ENCODE measurements around the gene C16orf92. TPM values are rescaled to one million over a fixed set of nuclear protein-coding genes. Genes with fewer than 3 reads are reported as not detected.

C16orf92 gene
- total and polyA plus RNA-seq, 2 of the 13 experiments (the other 11 are each of a cell fraction or from before 2014, with no cell fraction given), result not detected

GRCh38 chr16:30065943-30066760 is 43.2 kb downstream of the C16orf92 start:
- intact Hi-C loops (cut with micrococcal nuclease; ENCODE audit: unreplicated experiment), result loop anchor here (1.0 to 5.0 kb wide), 2 partner anchors 26 to 681 kb away; partner anchors contain the start of gene PHKG2
- no peak for FAIRE-seq
- TSS peak; percentile 60 for BruUV-seq (replicated peaks)
- TF ChIP-seq TEAD3 (CRISPR knock-in tag; optimal IDR thresholded peaks at IDR 0.05; ENCODE audit: borderline replicate concordance) (no peak), ZNF460 (CRISPR knock-in tag; IDR thresholded peaks at IDR 0.05; ENCODE audit: borderline replicate concordance) (no peak), ZKSCAN1 (IDR thresholded peaks at IDR 0.05; ENCODE audit: low read length) (no peak), MAFK (conservative IDR thresholded peaks at IDR 0.05 in 1 of 2, IDR thresholded peaks at IDR 0.05 in 1 of 2; ENCODE audit: low read length in 2 of 2) (no peak), ISX (CRISPR knock-in tag; conservative IDR thresholded peaks at IDR 0.05) (no peak), HOXA3 (CRISPR knock-in tag; IDR thresholded peaks at IDR 0.05) (no peak), ZMAT3 (CRISPR knock-in tag; conservative IDR thresholded peaks at IDR 0.05) (no peak; the same call in 1 of the 2 replicates), ELF1 (CRISPR knock-in tag; IDR thresholded peaks at IDR 0.05) (no peak), KAT7 (CRISPR knock-in tag; IDR thresholded peaks at IDR 0.05; ENCODE audit: borderline replicate concordance) (0 out of 2 replicates have a peak, but pooled peaks have one; percentile 71), ZNF720 (CRISPR knock-in tag; IDR thresholded peaks at IDR 0.05) (no peak), PPARG (CRISPR knock-in tag; conservative IDR thresholded peaks at IDR 0.05) (no peak), KDM3A (CRISPR knock-in tag; IDR thresholded peaks at IDR 0.05; ENCODE audit: low read depth) (0 out of 2 replicates have a peak, but pooled peaks have one; percentile 1), SIX1 (CRISPR knock-in tag; IDR thresholded peaks at IDR 0.05; ENCODE audit: borderline replicate concordance) (peak; percentile 20; the same call in 1 of the 2 replicates), ZNF800 (CRISPR knock-in tag; IDR thresholded peaks at IDR 0.05) (no peak), SETDB1 (CRISPR knock-in tag; IDR thresholded peaks at IDR 0.05; ENCODE audit: borderline replicate concordance) (no peak; the same call in 1 of the 2 replicates), PAF1 (CRISPR knock-in tag; IDR thresholded peaks at IDR 0.05) (no peak), ZNF674 (CRISPR knock-in tag; IDR thresholded peaks at IDR 0.05; ENCODE audit: low read depth) (no peak)
- TF ChIP-seq, protein P1, sequence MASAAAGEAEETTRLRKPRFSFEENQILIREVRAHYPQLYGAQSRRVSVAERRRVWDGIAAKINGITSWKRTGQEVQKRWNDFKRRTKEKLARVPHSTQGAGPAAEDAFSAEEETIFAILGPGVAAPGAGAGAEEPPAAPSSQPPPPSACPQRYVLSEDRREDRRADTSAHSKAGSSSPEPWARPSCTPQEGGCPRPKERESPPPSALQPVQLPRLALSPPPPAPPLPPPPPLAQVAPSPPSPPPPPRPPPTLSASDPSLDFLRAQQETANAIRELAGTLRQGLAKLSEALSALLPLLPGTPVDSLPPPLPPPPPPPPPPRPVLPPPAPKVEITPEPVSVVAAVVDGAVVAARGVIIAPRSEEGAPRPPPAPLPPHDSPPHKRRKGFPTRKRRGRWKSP (CRISPR knock-in tag; IDR thresholded peaks at IDR 0.05), result no peak; the same call in 1 of the 2 replicates
- TF ChIP-seq, protein P2, sequence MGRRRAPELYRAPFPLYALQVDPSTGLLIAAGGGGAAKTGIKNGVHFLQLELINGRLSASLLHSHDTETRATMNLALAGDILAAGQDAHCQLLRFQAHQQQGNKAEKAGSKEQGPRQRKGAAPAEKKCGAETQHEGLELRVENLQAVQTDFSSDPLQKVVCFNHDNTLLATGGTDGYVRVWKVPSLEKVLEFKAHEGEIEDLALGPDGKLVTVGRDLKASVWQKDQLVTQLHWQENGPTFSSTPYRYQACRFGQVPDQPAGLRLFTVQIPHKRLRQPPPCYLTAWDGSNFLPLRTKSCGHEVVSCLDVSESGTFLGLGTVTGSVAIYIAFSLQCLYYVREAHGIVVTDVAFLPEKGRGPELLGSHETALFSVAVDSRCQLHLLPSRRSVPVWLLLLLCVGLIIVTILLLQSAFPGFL (CRISPR knock-in tag; IDR thresholded peaks at IDR 0.05), result no peak

More at GRCh38 chr16:30065943-30066760, 43.2 kb downstream of the C16orf92 start:
- WGBS (ENCODE audit: low lambda C conversion rate), result 1% methylated on average over 29 of the region's 44 CpGs
- peak overlapping the region; percentile 95 for H3K27ac ChIP-seq (ENCODE audit: extremely low read length, insufficient read depth, low read length)
- H3K4me3 ChIP-seq (replicated peaks in 1 of 3; ENCODE audit: insufficient read depth in 1 of 3, low read depth in 2 of 3, low read length in 3 of 3), result peak overlapping the region; percentile 92 to 100 (median 95)
- ATAC-seq (peak; percentile 0), DNase-seq (ENCODE audit: low spot score) (no peak)
- ChIA-PET CTCF (ENCODE audit: low intra/inter-chr PET ratio, low total read pairs) (no interaction called here), POLR2A (interaction anchor here (0.5 to 9.1 kb wide), 42 partner anchors 9 to 808 kb away, joined by 3 to 120 read pairs (median 5); partner anchors contain the start of genes ASPHD1, CDIPT, CORO1A and FBRS)
- H3K4me2 ChIP-seq (ENCODE audit: low read depth, low read length), result peak overlapping the region; percentile 99
- H3K9ac ChIP-seq (ENCODE audit: insufficient read depth, low read depth, low read length), result peak overlapping the region; percentile 90
- peaks cover 55% of the 10 kb centered on the region for H3K4me1 ChIP-seq (ENCODE audit: insufficient read depth, low read length)
- peaks cover 59% of the 10 kb centered on the region for H3K79me2 ChIP-seq (ENCODE audit: insufficient read depth, low read length)
- H3K36me3 ChIP-seq (replicated peaks in 1 of 2; ENCODE audit: control insufficient read depth in 1 of 2, insufficient read depth in 2 of 2, low read length in 2 of 2), result peaks cover 33 to 48% of the 10 kb centered on the region in 2 experiments
- peaks cover 56% of the 10 kb centered on the region for H4K20me1 ChIP-seq (ENCODE audit: insufficient read depth, low read length)
- H3K9me3 ChIP-seq (ENCODE audit: low read length), result no peaks in the 10 kb centered on the region
- peaks cover 0 to 2% of the 10 kb centered on the region in 2 experiments; a peak in 1 of 5 replicates for H3K27me3 ChIP-seq (ENCODE audit: control insufficient read depth in 1 of 2, insufficient read depth in 2 of 2, low read length in 2 of 2)
- in situ Hi-C loops (cut with HindIII; ENCODE audit: extremely low pct_ligation_motif_present, low pct_unique_long_range_greater_than_20kb), result no loop called here
- no peak overlapping the region for H2AFZ ChIP-seq (ENCODE audit: low read length)
